ENCODE results near the gene FOXP2.
"Not testable (repeated sequence)": the region's sequence is repeated elsewhere in the genome, so short reads cannot be mapped to it uniquely, and the experiment has no call there.

Gene FOXP2

GRCh38 chr7:114422507-114423501 lies 8.2 kb downstream of the FOXP2 start:
- DNase-seq = no peak

GRCh38 chr7:114426382-114426781 lies 11.8 kb downstream of the FOXP2 start:
- DNase-seq = no peak

- no peak for DNase-seq
Measured at GRCh38 chr7:114426824-114427223, 12.2 kb downstream of the FOXP2 start.

GRCh38 chr7:114428211-114428610 lies 13.6 kb downstream of the FOXP2 start:
- no peak for DNase-seq

- no peak for DNase-seq
Measured at GRCh38 chr7:114431189-114431588, 16.6 kb downstream of the FOXP2 start.

GRCh38 chr7:114432061-114432460 lies 17.4 kb downstream of the FOXP2 start:
- no peak for DNase-seq

GRCh38 chr7:114432703-114433102 lies 18.1 kb downstream of the FOXP2 start:
- no peak for DNase-seq

- no peak for DNase-seq
Measured at GRCh38 chr7:114439581-114439980, 25.0 kb downstream of the FOXP2 start.

GRCh38 chr7:114440927-114441326 lies 26.3 kb downstream of the FOXP2 start:
- DNase-seq = not testable (repeated sequence)

- DNase-seq = no peak
Measured at GRCh38 chr7:114444196-114444595, 29.6 kb downstream of the FOXP2 start.

GRCh38 chr7:114450431-114450830 lies 35.8 kb downstream of the FOXP2 start:
- DNase-seq = no peak

- DNase-seq = no peak
Measured at GRCh38 chr7:114459574-114459973, 45.0 kb downstream of the FOXP2 start.

- DNase-seq = no peak
Measured at GRCh38 chr7:114460021-114460420, 45.4 kb downstream of the FOXP2 start.

GRCh38 chr7:114466917-114467316 lies 52.3 kb downstream of the FOXP2 start:
- no peak for DNase-seq

GRCh38 chr7:114468844-114469243 lies 54.2 kb downstream of the FOXP2 start:
- DNase-seq = no peak

GRCh38 chr7:114472896-114473512 lies 58.4 kb downstream of the FOXP2 start:
- DNase-seq = no peak

- no peak for DNase-seq
Measured at GRCh38 chr7:114478384-114478783, 63.8 kb downstream of the FOXP2 start.

GRCh38 chr7:114481999-114482398 lies 67.4 kb downstream of the FOXP2 start:
- DNase-seq = no peak

- no peak for DNase-seq
Measured at GRCh38 chr7:114484226-114484625, 69.6 kb downstream of the FOXP2 start.

GRCh38 chr7:114487174-114487573 lies 72.6 kb downstream of the FOXP2 start:
- no peak for DNase-seq

GRCh38 chr7:114488696-114489095 lies 74.1 kb downstream of the FOXP2 start:
- no peak for DNase-seq

- not testable (repeated sequence) for DNase-seq
Measured at GRCh38 chr7:114497491-114497890, 82.9 kb downstream of the FOXP2 start.

GRCh38 chr7:114502454-114503254 lies 88.0 kb downstream of the FOXP2 start:
- no peak for DNase-seq

All from T1000 (cell line).